ENCODE measurements around the gene CMBL.
"Not testable (repeated sequence)": the region's sequence is repeated elsewhere in the genome, so short reads cannot be mapped to it uniquely, and the experiment has no call there.

Gene CMBL

GRCh38 chr5:10307206-10308148, at the start of gene CMBL:
CMBL (minus strand) TSS chr5:10307902; CDS start chr5:10290762, 17,140 bp downstream.
- DNase-seq, result peak; percentile 73

- peak; percentile 45 for DNase-seq
Measured at GRCh38 chr5:10355071-10355889, 47.6 kb upstream of the CMBL start.

- DNase-seq, result peak; percentile 40
Measured at GRCh38 chr5:10354048-10354872, 46.6 kb upstream of the CMBL start.

- peak; percentile 94 for DNase-seq
Measured at GRCh38 chr5:10353241-10354047, 45.7 kb upstream of the CMBL start, which contains the start of gene MARCHF6. MARCHF6 (plus strand) TSS chr5:10353695; CDS start chr5:10353899, 204 bp downstream.

- no peak for DNase-seq
Measured at GRCh38 chr5:10352430-10353240, 44.9 kb upstream of the CMBL start.

GRCh38 chr5:10351919-10352318, 44.2 kb upstream of the CMBL start:
- no peak for DNase-seq

GRCh38 chr5:10351199-10351905, 43.6 kb upstream of the CMBL start:
- DNase-seq, result no peak

- DNase-seq, result no peak
Measured at GRCh38 chr5:10348258-10348657, 40.6 kb upstream of the CMBL start.

- not testable (repeated sequence) for DNase-seq
Measured at GRCh38 chr5:10344461-10345106, 36.9 kb upstream of the CMBL start.

- no peak for DNase-seq
Measured at GRCh38 chr5:10343486-10343885, 35.8 kb upstream of the CMBL start.

- DNase-seq, result no peak
Measured at GRCh38 chr5:10339958-10340357, 32.3 kb upstream of the CMBL start.

GRCh38 chr5:10339058-10339811, 31.5 kb upstream of the CMBL start:
- DNase-seq, result peak; percentile 99

GRCh38 chr5:10338686-10339057, 31.0 kb upstream of the CMBL start:
- peak; percentile 94 for DNase-seq

- DNase-seq, result peak; percentile 69
Measured at GRCh38 chr5:10337986-10338385, 30.3 kb upstream of the CMBL start.

GRCh38 chr5:10337107-10337506, 29.4 kb upstream of the CMBL start:
- DNase-seq, result no peak

GRCh38 chr5:10335711-10336470, 28.2 kb upstream of the CMBL start:
- DNase-seq, result no peak

- no peak for DNase-seq
Measured at GRCh38 chr5:10334831-10335230, 27.1 kb upstream of the CMBL start.

Measured in NCI-H1092 treated with DMSO at 0.1 percent for 48 hours (cell line).